Tibial nerve (tissue), 3 donors: ENCODE results near the gene GNG7.

Source experiments
- POLR2A ChIP-seq, 2 donors: fragments of 450-650 bp; IDR thresholded peaks; one replicate each; pipeline ENCODE4 v1.6.1; 2017; ENCODE audit warnings: antibody characterized with exemption in 2 of 2, mild to moderate bottlenecking in 2 of 2, moderate library complexity in 2 of 2
- TF ChIP-seq, protein P1 (sequence below), 5 experiments: fragments of 200-600 bp in 3 of 5; fragments of 450-650 bp in 2 of 5; sonication (generic) in 3 of 5; IDR thresholded peaks; one replicate each; pipeline ENCODE4 v1.5.1; 2016 to 2019; ENCODE audit warnings: antibody characterized with exemption in 5 of 5, mild to moderate bottlenecking in 3 of 5, moderate library complexity in 2 of 5

DNA sequence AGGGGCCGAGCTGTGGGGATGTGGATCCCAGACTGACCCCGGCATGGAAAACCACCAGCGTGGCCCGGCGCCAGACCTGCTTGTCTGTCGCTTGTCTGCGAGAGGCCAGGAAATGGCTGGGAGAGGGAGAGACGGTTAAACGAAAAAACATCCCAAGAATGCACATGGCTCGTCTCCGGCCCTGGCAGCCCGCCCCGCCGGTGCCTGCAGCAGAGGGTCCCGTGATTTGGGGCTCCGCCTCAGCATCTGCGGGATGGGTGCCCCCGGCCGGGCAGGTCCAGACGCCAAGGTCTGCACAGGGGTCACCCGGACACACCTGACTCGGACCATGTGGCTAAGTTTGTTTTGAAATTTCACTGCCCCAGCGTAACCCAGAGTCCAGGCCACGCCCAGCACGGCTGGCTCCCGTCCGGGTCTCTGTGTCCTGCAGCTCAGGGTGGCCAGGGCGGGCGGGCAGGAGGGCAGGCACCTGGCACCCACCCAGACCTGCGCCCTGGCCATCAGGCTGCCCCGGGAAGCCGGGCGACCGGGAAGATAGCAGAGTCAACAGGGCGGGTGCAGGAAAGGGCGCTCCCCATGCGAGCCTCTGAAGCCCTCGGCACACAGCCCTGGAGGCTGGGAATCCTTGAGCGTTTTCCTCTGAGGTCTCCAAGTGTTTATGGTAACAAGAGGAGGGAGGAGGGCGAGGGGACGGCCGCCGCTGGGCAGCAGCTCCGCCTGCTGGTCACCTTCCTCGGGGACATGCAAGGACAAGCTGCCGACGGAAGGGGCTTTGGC lies 123.4 kb downstream of the GNG7 start:
- TF ChIP-seq, protein P1, sequence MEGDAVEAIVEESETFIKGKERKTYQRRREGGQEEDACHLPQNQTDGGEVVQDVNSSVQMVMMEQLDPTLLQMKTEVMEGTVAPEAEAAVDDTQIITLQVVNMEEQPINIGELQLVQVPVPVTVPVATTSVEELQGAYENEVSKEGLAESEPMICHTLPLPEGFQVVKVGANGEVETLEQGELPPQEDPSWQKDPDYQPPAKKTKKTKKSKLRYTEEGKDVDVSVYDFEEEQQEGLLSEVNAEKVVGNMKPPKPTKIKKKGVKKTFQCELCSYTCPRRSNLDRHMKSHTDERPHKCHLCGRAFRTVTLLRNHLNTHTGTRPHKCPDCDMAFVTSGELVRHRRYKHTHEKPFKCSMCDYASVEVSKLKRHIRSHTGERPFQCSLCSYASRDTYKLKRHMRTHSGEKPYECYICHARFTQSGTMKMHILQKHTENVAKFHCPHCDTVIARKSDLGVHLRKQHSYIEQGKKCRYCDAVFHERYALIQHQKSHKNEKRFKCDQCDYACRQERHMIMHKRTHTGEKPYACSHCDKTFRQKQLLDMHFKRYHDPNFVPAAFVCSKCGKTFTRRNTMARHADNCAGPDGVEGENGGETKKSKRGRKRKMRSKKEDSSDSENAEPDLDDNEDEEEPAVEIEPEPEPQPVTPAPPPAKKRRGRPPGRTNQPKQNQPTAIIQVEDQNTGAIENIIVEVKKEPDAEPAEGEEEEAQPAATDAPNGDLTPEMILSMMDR (IDR thresholded peaks at IDR 0.05), result peak; percentile 83 to 99 (median 94)
- TF ChIP-seq POLR2A (IDR thresholded peaks at IDR 0.05), result peak in 1 of 2 donors; percentile 10
